LNCaP clone FGC (cell line): ENCODE measurements around the gene KRT4.
"Not testable (repeated sequence)": the region's sequence is repeated elsewhere in the genome, so short reads cannot be mapped to it uniquely, and the experiment has no call there.

Experiments
- DNase-seq: peaks from one replicate; pipeline ENCODE4 v3.0.0-alpha.2; 2011; ENCODE audit warnings: low read depth
- H3K4me3 ChIP-seq: 2 replicates; pipeline ENCODE4 v1.5.1; 2011; ENCODE audit warnings: mild to moderate bottlenecking, low read depth, low read length, control low read depth
- TF ChIP-seq, protein P1 (sequence below): IDR thresholded peaks from 2 replicates; pipeline ENCODE4 v1.5.1; 2012; ENCODE audit warnings: mild to moderate bottlenecking; ENCODE audit not compliant: control insufficient read depth, insufficient read depth; ENCODE audit errors: extremely low read depth

KRT4 gene

DNA sequence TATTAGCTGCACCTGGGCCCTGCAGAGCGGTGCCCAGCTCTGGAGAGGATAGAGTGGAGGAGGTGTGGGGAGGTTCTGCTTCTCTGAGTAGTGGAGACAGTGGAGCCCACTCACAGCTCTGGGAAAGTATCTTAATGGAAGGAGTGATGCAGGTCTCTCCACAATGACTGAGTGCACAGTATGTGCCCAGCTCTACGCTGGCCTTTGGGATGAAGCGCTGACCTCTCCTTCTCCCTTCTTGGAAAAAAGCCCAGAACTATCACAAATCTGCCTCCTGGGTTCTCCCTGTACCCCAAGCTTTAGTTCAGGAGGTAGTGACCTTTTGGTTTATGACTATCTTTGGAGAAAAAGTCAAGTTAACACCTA is 17.5 kb downstream of the KRT4 start:
- TF ChIP-seq, protein P1, sequence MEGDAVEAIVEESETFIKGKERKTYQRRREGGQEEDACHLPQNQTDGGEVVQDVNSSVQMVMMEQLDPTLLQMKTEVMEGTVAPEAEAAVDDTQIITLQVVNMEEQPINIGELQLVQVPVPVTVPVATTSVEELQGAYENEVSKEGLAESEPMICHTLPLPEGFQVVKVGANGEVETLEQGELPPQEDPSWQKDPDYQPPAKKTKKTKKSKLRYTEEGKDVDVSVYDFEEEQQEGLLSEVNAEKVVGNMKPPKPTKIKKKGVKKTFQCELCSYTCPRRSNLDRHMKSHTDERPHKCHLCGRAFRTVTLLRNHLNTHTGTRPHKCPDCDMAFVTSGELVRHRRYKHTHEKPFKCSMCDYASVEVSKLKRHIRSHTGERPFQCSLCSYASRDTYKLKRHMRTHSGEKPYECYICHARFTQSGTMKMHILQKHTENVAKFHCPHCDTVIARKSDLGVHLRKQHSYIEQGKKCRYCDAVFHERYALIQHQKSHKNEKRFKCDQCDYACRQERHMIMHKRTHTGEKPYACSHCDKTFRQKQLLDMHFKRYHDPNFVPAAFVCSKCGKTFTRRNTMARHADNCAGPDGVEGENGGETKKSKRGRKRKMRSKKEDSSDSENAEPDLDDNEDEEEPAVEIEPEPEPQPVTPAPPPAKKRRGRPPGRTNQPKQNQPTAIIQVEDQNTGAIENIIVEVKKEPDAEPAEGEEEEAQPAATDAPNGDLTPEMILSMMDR: no peak
- DNase-seq: no peak
- H3K4me3 ChIP-seq: no peak overlapping the region

DNA sequence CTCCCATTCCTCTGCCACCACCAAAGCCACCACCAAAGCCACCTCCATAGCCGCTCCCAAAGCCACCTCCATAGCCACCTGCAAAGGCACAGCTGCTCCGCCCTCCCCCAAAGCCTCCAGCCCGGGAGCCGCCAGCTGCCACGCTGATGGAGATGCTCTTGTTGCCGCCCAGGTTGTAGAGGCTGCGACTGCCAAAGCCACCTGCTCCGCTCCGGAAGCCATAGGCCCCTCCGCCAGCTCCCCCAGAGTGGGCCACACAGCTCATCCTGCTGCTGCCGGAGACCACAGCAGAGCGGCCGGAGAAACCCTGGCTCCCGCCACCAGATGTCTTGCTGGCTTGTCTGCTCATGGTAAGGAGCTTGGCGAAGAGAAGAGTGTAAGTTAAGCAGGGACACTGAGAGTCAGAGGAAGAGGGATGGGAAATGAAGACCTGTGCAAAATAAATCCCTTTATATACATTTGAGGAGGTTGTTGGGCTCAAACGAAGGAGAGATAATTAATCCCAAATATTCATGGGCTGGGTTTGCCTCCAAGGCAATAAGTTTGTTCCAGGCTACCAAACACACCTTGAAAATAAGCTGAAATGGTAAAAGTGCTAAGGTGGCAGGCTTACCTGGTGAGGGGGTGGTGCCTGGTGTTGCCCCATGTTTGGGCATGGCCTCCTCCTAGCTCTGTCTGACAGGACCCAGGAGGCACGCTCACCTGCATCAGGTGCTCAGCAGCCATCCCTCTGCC is 18.1 kb downstream of the KRT4 start, which contains the start of gene KRT3:
KRT3 (minus strand) TSS at position 424 of the 735 bp plus-strand sequence; CDS start at position 349, 75 bp downstream.
- DNase-seq: no peak
- no peak within 1 kb of the TSS for H3K4me3 ChIP-seq
- TF ChIP-seq, protein P1: no peak

DNA sequence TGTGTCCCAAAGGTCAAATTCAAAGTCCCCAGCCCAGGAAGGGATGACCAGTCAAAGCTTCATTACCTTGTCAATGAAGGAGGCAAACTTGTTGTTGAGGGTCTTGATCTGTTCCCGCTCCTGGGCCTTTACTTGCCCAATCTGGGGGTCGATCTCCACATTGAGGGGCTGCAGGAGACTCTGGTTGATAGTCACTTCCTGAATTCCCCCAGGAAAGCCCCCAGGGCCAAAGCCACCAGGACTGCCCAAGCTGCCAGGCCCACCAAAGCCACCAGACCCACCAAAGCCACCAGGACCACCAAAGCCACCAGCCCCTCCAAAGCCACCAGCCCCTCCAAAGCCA is 18.6 kb downstream of the KRT4 start:
- H3K4me3 ChIP-seq, DNase-seq: not testable (repeated sequence)

DNA sequence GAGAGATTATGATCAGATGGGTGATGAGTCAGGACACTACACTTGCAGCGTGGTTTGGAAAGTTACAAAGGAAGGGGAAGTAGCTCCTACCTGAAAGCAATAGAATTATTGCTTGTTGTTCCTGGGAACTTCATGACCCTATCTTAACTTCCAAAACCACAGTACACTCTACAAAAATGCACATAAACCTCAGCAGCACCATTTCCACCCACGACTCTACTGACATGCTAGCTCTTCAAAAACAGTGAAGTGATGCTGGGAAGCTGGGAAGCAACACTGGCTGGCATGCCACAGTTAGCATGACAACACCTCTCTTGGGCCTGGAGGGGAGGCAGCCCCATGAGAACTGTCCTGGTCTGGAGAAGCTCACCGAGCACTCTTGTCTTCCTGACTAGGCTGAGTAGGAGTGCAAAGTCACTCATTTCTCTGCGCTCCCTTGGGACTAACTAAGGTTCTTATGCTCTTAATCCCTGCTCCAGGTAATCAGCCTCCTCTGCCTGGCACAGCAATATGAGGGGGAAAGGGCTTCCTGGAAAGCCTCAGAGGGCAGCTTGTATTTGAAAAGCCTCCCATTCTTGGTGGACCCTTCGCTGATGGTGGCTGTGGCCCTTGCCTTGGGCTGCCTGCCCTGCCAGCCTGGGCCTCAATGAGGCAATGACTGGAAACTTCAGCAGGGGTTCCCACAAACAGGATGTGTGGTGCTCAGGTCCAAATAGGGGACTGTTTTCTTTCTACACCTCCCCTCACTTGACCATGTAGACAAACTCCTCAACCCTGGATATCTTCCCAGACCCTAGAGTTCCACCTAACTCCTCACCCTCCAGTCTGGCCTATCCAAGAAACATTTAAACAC is 19.2 kb downstream of the KRT4 start:
- DNase-seq: no peak
- no peak overlapping the region for H3K4me3 ChIP-seq
- TF ChIP-seq, protein P1: no peak

DNA sequence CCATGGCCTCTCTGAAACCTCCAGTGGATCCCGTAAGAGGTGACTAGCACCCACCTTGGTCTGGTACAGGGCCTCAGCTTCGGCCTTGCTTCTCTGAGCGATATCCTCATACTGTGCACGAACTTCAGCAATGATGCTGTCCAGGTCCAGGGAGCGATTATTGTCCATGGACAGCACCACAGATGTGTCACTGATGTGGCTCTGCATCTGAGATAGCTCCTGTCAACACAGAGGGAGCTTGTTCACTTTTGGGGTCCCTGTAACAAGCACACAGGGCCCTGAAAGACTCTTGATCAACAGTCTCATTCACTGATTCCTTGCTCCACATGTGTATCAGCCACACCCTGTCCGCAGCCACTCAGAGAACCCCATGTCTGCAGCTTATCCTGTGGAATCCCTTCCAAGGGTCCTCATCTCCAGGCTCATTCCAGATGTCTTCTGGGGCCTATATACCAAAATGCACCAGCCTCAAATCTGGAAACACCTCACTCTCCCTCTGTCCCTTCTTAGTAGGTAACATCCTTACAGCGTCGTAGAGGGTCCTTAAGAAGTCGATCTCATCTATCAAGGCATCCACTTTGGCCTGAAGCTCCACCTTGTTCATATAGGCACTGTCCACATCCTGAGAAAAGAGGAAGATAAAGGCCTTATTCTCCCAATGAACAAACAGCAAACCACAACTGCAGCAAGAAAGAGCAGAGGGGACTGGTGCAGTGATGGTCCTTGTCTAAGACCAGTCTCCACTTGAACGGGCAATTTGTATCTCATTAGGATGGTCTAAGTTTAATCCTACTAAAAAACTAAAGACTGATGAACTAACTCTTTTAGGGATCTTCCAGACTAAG is 21.5 kb downstream of the KRT4 start:
- H3K4me3 ChIP-seq: no peak overlapping the region
- TF ChIP-seq, protein P1: no peak
- no peak for DNase-seq

DNA sequence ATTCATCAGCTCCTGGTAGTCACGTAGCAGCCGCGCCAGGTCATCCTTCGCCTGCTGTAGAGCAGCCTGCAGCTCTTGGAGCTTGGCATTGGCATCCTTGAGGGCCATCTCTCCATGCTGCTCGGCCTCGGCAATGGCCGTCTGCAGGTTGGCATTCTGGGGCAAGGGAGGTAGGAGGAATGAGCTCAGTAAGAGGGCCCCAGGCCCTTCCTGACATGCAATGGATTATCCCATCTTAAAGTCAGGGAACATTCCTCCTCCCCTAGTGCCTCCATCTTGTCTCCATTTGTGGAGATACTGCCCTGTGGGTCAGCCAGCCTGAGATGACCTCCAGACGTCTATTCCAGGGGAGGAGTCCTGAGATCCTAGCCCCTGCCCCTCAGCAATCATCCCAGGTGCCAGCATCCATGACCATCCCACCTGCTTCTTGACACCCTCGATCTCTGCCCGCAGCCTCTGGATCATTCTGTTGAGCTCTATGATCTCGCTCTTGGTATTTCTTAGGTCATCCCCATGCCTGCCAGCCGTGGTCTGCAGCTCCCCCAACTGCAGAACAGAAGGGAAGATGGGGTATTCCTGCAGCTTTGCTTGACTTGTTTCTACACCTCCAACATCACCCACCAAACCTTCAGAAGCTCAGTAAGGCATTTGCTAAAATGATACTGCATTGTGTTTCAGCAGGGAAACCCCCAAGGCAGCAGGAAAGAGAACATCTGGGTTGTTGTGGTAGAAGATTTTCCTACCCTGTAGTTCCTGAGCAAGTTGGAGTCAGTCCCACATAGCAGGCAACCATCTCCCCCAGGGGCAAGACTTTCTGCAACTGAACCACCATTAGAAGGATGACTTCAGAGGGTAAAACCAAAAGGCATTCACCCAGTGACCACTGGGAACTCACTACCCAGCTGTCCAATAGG is 22.4 kb downstream of the KRT4 start:
- DNase-seq: no peak
- TF ChIP-seq, protein P1: no peak
- H3K4me3 ChIP-seq: no peak overlapping the region
